SK-N-SH (cell line): Measurements from ENCODE around the gene MACROD1. TPM values are rescaled to one million over a fixed set of nuclear protein-coding genes. Genes with fewer than 3 reads are reported as not detected.
A peak's percentile ranks its signal among the peaks of the same experiment; 100 is the strongest.

Experiments used
- CTCF ChIA-PET: fragments of 300-600, 350-600 bp; formaldehyde crosslinking; extraction: SDS; loops from one replicate; lab custom pipeline; 2021; lab: Yijun Ruan, JAX
- POLR2A ChIA-PET: fragments of 350-600 bp; sonication (Branson Sonifier 250); formaldehyde crosslinking; extraction: SDS; loops from one replicate; lab custom pipeline; 2020; ENCODE audit warnings: antibody characterized with exemption, inconsistent platforms; lab: Yijun Ruan, JAX
- DNase-seq: peaks from one replicate; pipeline ENCODE4 v3.0.0; 2012
- H2AFZ ChIP-seq: fragments of 200-600 bp; sonication (generic); 2 replicates; pipeline ENCODE4 v1.8.1; 2016; ENCODE audit warnings: antibody characterized with exemption, mild to moderate bottlenecking, low read depth
- H3F3A ChIP-seq: fragments of 200-600 bp; sonication (generic); replicated peaks from 2 replicates; pipeline ENCODE3; 2016; ENCODE audit warnings: antibody characterized with exemption, mild to moderate bottlenecking; ENCODE audit not compliant: insufficient read depth
- H3K27ac ChIP-seq, 2 experiments: fragments of 200-500 bp in 1 of 2; fragments of 200-600 bp in 1 of 2; sonication (Bioruptor generic) in 1 of 2; sonication (generic), shearing (Covaris generic) in 1 of 2; 2 replicates each; pipeline versions ENCODE4 v1.5.1 to v1.6.1; 2014 to 2016; ENCODE audit warnings: low read depth in 2 of 2, inconsistent platforms in 1 of 2, low read length in 1 of 2, mild to moderate bottlenecking in 1 of 2, mixed read lengths in 1 of 2
- H3K27me3 ChIP-seq: fragments of 200-600 bp; sonication (generic), shearing (Covaris generic); 2 replicates; pipeline ENCODE4 v1.6.1; 2016; ENCODE audit warnings: mixed run types; ENCODE audit not compliant: insufficient read depth
- H3K36me3 ChIP-seq, 2 experiments: fragments of 200-500 bp in 1 of 2; fragments of 200-600 bp in 1 of 2; sonication (Bioruptor generic) in 1 of 2; sonication (generic) in 1 of 2; replicated peaks in 1 of 2; 2 replicates each; pipeline versions ENCODE3 to v1.5.1; 2014 to 2016; ENCODE audit warnings: low read length in 1 of 2, mild to moderate bottlenecking in 1 of 2; ENCODE audit not compliant: insufficient read depth in 2 of 2, control insufficient read depth in 1 of 2
- H3K4me1 ChIP-seq, 2 experiments: fragments of 200-500 bp in 1 of 2; fragments of 200-600 bp in 1 of 2; sonication (Bioruptor generic) in 1 of 2; sonication (generic), shearing (Covaris generic) in 1 of 2; 2 replicates each; pipeline versions ENCODE4 v1.5.1 to v1.6.1; 2014 to 2016; ENCODE audit warnings: low read depth in 1 of 2, low read length in 1 of 2, mixed run types in 1 of 2; ENCODE audit not compliant: insufficient read depth in 2 of 2, control insufficient read depth in 1 of 2
- H3K4me2 ChIP-seq: fragments of 200-600 bp; sonication (generic), shearing (Covaris generic); 2 replicates; pipeline ENCODE4 v1.6.1; 2017; ENCODE audit warnings: mixed run types
- H3K4me3 ChIP-seq, 2 experiments: fragments of 200-500 bp in 1 of 2; fragments of 200-600 bp in 1 of 2; sonication (Bioruptor generic) in 1 of 2; sonication (generic), shearing (Covaris generic) in 1 of 2; 2 replicates each; pipeline versions ENCODE4 v1.5.1 to v1.8.1; 2014 to 2016; ENCODE audit warnings: low read depth in 2 of 2, inconsistent platforms in 1 of 2, low read length in 1 of 2, mild to moderate bottlenecking in 1 of 2, mixed read lengths in 1 of 2, moderate library complexity in 1 of 2
- H3K79me2 ChIP-seq: fragments of 200-600 bp; sonication (generic); 2 replicates; pipeline ENCODE4 v1.8.1; 2017; ENCODE audit warnings: mild to moderate bottlenecking; ENCODE audit not compliant: insufficient read depth
- H3K9ac ChIP-seq: fragments of 200-600 bp; sonication (generic); 2 replicates; pipeline ENCODE4 v1.6.1; 2017; ENCODE audit warnings: mixed run types
- H3K9me2 ChIP-seq: fragments of 200-600 bp; sonication (generic); 2 replicates; pipeline ENCODE4 v1.6.1; 2017; ENCODE audit warnings: mixed run types
- H3K9me3 ChIP-seq: fragments of 200-600 bp; sonication (generic); 2 replicates; pipeline ENCODE4 v1.6.1; 2017; ENCODE audit warnings: mixed run types, mild to moderate bottlenecking, moderate library complexity
- H4K20me1 ChIP-seq: fragments of 200-600 bp; sonication (generic); 2 replicates; pipeline ENCODE4 v1.6.1; 2017; ENCODE audit warnings: mild to moderate bottlenecking, mixed run types; ENCODE audit not compliant: insufficient read depth
- ELF1 ChIP-seq: IDR thresholded peaks from 2 replicates; pipeline ENCODE4 v1.4.0; 2012
- EP300 ChIP-seq, 2 experiments: IDR thresholded peaks; 2 replicates each; pipeline versions ENCODE4 v1.4.0 to v1.6.1; 2012; ENCODE audit warnings: borderline replicate concordance in 1 of 2, low read depth in 1 of 2, low read length in 1 of 2
- EZH2phosphoT487 ChIP-seq: fragments of 200-600 bp; sonication (generic); IDR thresholded peaks from 2 replicates; pipeline ENCODE4 v1.6.1; 2017; ENCODE audit warnings: low read depth, mixed run types, mild to moderate bottlenecking, antibody characterized with exemption, moderate library complexity, borderline replicate concordance
- FOSL2 ChIP-seq: IDR thresholded peaks from 2 replicates; pipeline ENCODE4 v1.4.0; 2012; ENCODE audit warnings: low read depth, mild to moderate bottlenecking, moderate library complexity, borderline replicate concordance
- GABPA ChIP-seq: IDR thresholded peaks from 2 replicates; pipeline ENCODE4 v1.4.0; 2012; ENCODE audit warnings: low read depth, mild to moderate bottlenecking
- MEF2A ChIP-seq: IDR thresholded peaks from 2 replicates; pipeline ENCODE4 v1.4.0; 2012; ENCODE audit warnings: low read depth, borderline replicate concordance
- NRF1 ChIP-seq: IDR thresholded peaks from 2 replicates; pipeline ENCODE4 v1.6.1; 2012; ENCODE audit warnings: low read depth, mild to moderate bottlenecking, low read length
- POLR2AphosphoS5 ChIP-seq: IDR thresholded peaks from 2 replicates; pipeline ENCODE4 v1.6.1; 2012; ENCODE audit warnings: low read depth, low read length
- RAD21 ChIP-seq: IDR thresholded peaks from 2 replicates; pipeline ENCODE4 v1.6.1; 2012; ENCODE audit warnings: mild to moderate bottlenecking, low read length
- RFX5 ChIP-seq: IDR thresholded peaks from 2 replicates; pipeline ENCODE4 v1.6.1; 2012; ENCODE audit warnings: mild to moderate bottlenecking, improper control_type of control experiment, low read length
- SIN3A ChIP-seq: IDR thresholded peaks from 2 replicates; pipeline ENCODE4 v1.6.1; 2012; ENCODE audit warnings: low read depth, mild to moderate bottlenecking, low read length, moderate library complexity, borderline replicate concordance
- TAF1 ChIP-seq: IDR thresholded peaks from 2 replicates; pipeline ENCODE4 v1.6.1; 2012; ENCODE audit warnings: low read depth, mild to moderate bottlenecking, low read length, moderate library complexity, borderline replicate concordance
- TCF12 ChIP-seq: IDR thresholded peaks from 2 replicates; pipeline ENCODE4 v1.4.0; 2012
- TEAD4 ChIP-seq: IDR thresholded peaks from 2 replicates; pipeline ENCODE4 v1.4.0; 2012; ENCODE audit warnings: mild to moderate bottlenecking, borderline replicate concordance; ENCODE audit not compliant: insufficient read depth
- WGBS: methylation state at CpG from one replicate; pipeline ENCODE4 v1.1.6; 2017; ENCODE audit warnings: low lambda C conversion rate; 5-methylcytosine and 5-hydroxymethylcytosine counted together
- polyA plus RNA-seq, 3 experiments: library from polyadenylated mRNA; depleted of rRNA; stranded (reverse); fragments of >200 nt; gene quantifications; 2 replicates each; pipeline ENCODE4 v1.2.3, GENCODE V29; 2012
- TF ChIP-seq, protein P1 (sequence below): fragments of 200-600 bp; sonication (generic); IDR thresholded peaks from 2 replicates; pipeline ENCODE4 v1.6.1; 2017; ENCODE audit warnings: antibody characterized with exemption, mild to moderate bottlenecking, moderate library complexity
- TF ChIP-seq, protein P2 (sequence below): fragments of 150-350 bp; IDR thresholded peaks from 2 replicates; pipeline ENCODE4 v1.6.1; 2016; ENCODE audit warnings: mild to moderate bottlenecking, low read depth, low read length
- TF ChIP-seq, protein P3 (sequence below): IDR thresholded peaks from 2 replicates; pipeline ENCODE4 v1.4.0; 2012; ENCODE audit warnings: low read depth, borderline replicate concordance

The MACROD1 gene
- polyA plus RNA-seq, 1 of the 3 experiments (the other 2 are of a cell fraction), result 49.1 TPM

DNA sequence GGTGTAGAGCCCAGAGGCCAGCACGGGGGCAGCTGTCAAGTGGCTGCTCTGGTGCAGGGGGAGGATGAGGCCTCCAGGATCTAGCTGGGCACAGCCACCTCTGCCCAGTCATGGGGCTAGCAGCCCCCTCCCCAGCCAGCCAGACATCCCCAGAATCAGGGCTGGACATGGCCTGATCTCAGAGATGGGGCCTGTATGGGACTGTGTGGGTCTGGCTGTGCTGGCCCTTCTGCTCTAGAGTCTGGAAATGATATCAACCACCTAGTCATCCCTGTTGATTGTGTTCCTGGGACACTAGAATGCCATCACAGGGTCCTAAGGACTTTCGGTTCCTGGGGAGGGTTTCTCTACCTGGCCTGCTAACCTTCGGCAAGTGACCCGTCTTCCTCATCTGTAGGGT lies 127.4 kb downstream of the MACROD1 start:
- H3K4me3 ChIP-seq, result no peak overlapping the region; a peak in 1 of 4 replicates
- H3K79me2 ChIP-seq, result no peaks in the 10 kb centered on the region
- no peaks in the 10 kb centered on the region for H3K9me3 ChIP-seq
- no peaks in the 10 kb centered on the region for H3K27me3 ChIP-seq
- WGBS, result 100% methylated on average over 1 of the region's 4 CpGs
- no peaks in the 10 kb centered on the region for H3F3A ChIP-seq
- H3K4me1 ChIP-seq, result peaks cover 3 to 77% of the 10 kb centered on the region in 2 experiments; a peak in 2 of 4 replicates
- H4K20me1 ChIP-seq, result 0 out of 2 replicates have a peak, but pooled peaks cover 3% of the 10 kb centered on the region
- H3K9me2 ChIP-seq, result no peaks in the 10 kb centered on the region
- DNase-seq, result no peak
- no peak overlapping the region for H2AFZ ChIP-seq
- H3K36me3 ChIP-seq, result no peaks in the 10 kb centered on the region
- H3K9ac ChIP-seq, result no peak overlapping the region
- POLR2A ChIA-PET, result no interaction called here
- H3K27ac ChIP-seq, result peak overlapping the region in 1 of 2 experiments; percentile 51; a peak in 1 of 4 replicates
- CTCF ChIA-PET, result interaction anchor here (0.9 to 11.1 kb wide), 5 partner anchors 15 to 127 kb away, joined by 3 to 207 read pairs (median 4); no protein-coding TSS in a partner anchor
- no peak overlapping the region for H3K4me2 ChIP-seq
- TF ChIP-seq, protein P1, sequence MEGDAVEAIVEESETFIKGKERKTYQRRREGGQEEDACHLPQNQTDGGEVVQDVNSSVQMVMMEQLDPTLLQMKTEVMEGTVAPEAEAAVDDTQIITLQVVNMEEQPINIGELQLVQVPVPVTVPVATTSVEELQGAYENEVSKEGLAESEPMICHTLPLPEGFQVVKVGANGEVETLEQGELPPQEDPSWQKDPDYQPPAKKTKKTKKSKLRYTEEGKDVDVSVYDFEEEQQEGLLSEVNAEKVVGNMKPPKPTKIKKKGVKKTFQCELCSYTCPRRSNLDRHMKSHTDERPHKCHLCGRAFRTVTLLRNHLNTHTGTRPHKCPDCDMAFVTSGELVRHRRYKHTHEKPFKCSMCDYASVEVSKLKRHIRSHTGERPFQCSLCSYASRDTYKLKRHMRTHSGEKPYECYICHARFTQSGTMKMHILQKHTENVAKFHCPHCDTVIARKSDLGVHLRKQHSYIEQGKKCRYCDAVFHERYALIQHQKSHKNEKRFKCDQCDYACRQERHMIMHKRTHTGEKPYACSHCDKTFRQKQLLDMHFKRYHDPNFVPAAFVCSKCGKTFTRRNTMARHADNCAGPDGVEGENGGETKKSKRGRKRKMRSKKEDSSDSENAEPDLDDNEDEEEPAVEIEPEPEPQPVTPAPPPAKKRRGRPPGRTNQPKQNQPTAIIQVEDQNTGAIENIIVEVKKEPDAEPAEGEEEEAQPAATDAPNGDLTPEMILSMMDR, result no peak
- TF ChIP-seq RAD21 (no peak), GABPA (no peak), NRF1 (no peak), TEAD4 (no peak), EZH2phosphoT487 (no peak), POLR2AphosphoS5 (no peak), EP300 (IDR thresholded peaks at IDR 0.05; ENCODE audit: borderline replicate concordance in 1 of 2, low read depth in 1 of 2, low read length in 1 of 2) (no peak), TAF1 (no peak), ELF1 (no peak), MEF2A (no peak), RFX5 (no peak), SIN3A (no peak), TCF12 (no peak), FOSL2 (no peak)
- TF ChIP-seq, protein P2, sequence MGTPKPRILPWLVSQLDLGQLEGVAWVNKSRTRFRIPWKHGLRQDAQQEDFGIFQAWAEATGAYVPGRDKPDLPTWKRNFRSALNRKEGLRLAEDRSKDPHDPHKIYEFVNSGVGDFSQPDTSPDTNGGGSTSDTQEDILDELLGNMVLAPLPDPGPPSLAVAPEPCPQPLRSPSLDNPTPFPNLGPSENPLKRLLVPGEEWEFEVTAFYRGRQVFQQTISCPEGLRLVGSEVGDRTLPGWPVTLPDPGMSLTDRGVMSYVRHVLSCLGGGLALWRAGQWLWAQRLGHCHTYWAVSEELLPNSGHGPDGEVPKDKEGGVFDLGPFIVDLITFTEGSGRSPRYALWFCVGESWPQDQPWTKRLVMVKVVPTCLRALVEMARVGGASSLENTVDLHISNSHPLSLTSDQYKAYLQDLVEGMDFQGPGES, result no peak
- TF ChIP-seq, protein P3, sequence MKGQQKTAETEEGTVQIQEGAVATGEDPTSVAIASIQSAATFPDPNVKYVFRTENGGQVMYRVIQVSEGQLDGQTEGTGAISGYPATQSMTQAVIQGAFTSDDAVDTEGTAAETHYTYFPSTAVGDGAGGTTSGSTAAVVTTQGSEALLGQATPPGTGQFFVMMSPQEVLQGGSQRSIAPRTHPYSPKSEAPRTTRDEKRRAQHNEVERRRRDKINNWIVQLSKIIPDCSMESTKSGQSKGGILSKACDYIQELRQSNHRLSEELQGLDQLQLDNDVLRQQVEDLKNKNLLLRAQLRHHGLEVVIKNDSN, result no peak
